GM18508 (cell line): ENCODE measurements around the gene ITGB8.

Experiments
- ATAC-seq: cut with Tn5 transposase; IDR thresholded peaks from one replicate; pipeline ENCODE4 v1.9.1; 2021; ENCODE audit warnings: moderate number of reproducible peaks; ENCODE audit not compliant: insufficient read depth, unreplicated experiment

ITGB8 gene

GRCh38 chr7:20408467-20408826 is 77.7 kb downstream of the ITGB8 start:
- ATAC-seq = no peak

- ATAC-seq = no peak
Measured at GRCh38 chr7:20409961-20410360, 79.3 kb downstream of the ITGB8 start.

GRCh38 chr7:20411372-20411771 is 80.7 kb downstream of the ITGB8 start:
- no peak for ATAC-seq

- no peak for ATAC-seq
Measured at GRCh38 chr7:20412032-20412431, 81.3 kb downstream of the ITGB8 start.

GRCh38 chr7:20417260-20417659 is 86.6 kb downstream of the ITGB8 start:
- ATAC-seq = no peak

GRCh38 chr7:20417675-20418382 is 87.1 kb downstream of the ITGB8 start:
- ATAC-seq = no peak

- ATAC-seq = no peak
Measured at GRCh38 chr7:20424500-20424899, 93.8 kb downstream of the ITGB8 start.

- ATAC-seq = no peak
Measured at GRCh38 chr7:20430664-20431063, 100.0 kb downstream of the ITGB8 start.

GRCh38 chr7:20431146-20431545 is 100.4 kb downstream of the ITGB8 start:
- ATAC-seq = no peak

GRCh38 chr7:20432071-20432470 is 101.4 kb downstream of the ITGB8 start:
- ATAC-seq = no peak

- no peak for ATAC-seq
Measured at GRCh38 chr7:20435305-20435704, 104.6 kb downstream of the ITGB8 start.

GRCh38 chr7:20438248-20438647 is 107.5 kb downstream of the ITGB8 start:
- ATAC-seq = peak; percentile 17

GRCh38 chr7:20438694-20439376 is 108.1 kb downstream of the ITGB8 start:
- ATAC-seq = peak; percentile 82

GRCh38 chr7:20439416-20440185 is 108.9 kb downstream of the ITGB8 start:
- ATAC-seq = no peak

GRCh38 chr7:20440472-20441105 is 109.9 kb downstream of the ITGB8 start:
- no peak for ATAC-seq

- no peak for ATAC-seq
Measured at GRCh38 chr7:20441346-20441745, 110.6 kb downstream of the ITGB8 start.

GRCh38 chr7:20441991-20442441 is 111.3 kb downstream of the ITGB8 start:
- no peak for ATAC-seq

GRCh38 chr7:20442951-20443350 is 112.3 kb downstream of the ITGB8 start:
- ATAC-seq = no peak

- ATAC-seq = no peak
Measured at GRCh38 chr7:20444030-20444800, 113.5 kb downstream of the ITGB8 start.

- ATAC-seq = no peak
Measured at GRCh38 chr7:20447021-20447650, 116.4 kb downstream of the ITGB8 start.
